Measurements from ENCODE around the gene HOXA7. TPM values are rescaled to one million over a fixed set of nuclear protein-coding genes. Genes with fewer than 3 reads are reported as not detected.

Gene HOXA7
- total RNA-seq, 1 donor, result 0.10 TPM

GRCh38 chr7:27114881-27115220 lies 41.6 kb downstream of the HOXA7 start:
- Histone ChIP-seq H3K27me3 (ENCODE audit: insufficient read depth, low read length) (no peaks in the 10 kb centered on the region), H3K4me3 (ENCODE audit: low read length) (no peak overlapping the region), H3K4me1 (ENCODE audit: insufficient read depth, low read length) (no peaks in the 10 kb centered on the region)

GRCh38 chr7:27113991-27114769 lies 42.3 kb downstream of the HOXA7 start:
- H3K4me1 ChIP-seq (ENCODE audit: insufficient read depth, low read length), result no peaks in the 10 kb centered on the region
- H3K27me3 ChIP-seq (ENCODE audit: insufficient read depth, low read length), result no peaks in the 10 kb centered on the region
- no peaks in the 10 kb centered on the region for H3K9me3 ChIP-seq (ENCODE audit: low read depth, low read length)
- no peak overlapping the region for H3K4me3 ChIP-seq (ENCODE audit: low read length)

More at GRCh38 chr7:27114881-27115220, 41.6 kb downstream of the HOXA7 start:
- H3K9me3 ChIP-seq (ENCODE audit: low read depth, low read length), result no peaks in the 10 kb centered on the region

GRCh38 chr7:27112955-27113949 lies 43.2 kb downstream of the HOXA7 start:
- no peaks in the 10 kb centered on the region for H3K4me1 ChIP-seq (ENCODE audit: insufficient read depth, low read length)
- H3K27me3 ChIP-seq (ENCODE audit: insufficient read depth, low read length), result no peaks in the 10 kb centered on the region
- no peak overlapping the region for H3K4me3 ChIP-seq (ENCODE audit: low read length)
- no peaks in the 10 kb centered on the region for H3K9me3 ChIP-seq (ENCODE audit: low read depth, low read length)

GRCh38 chr7:27112361-27112760 lies 44.1 kb downstream of the HOXA7 start:
- H3K9me3 ChIP-seq (ENCODE audit: low read depth, low read length), result no peaks in the 10 kb centered on the region
- H3K27me3 ChIP-seq (ENCODE audit: insufficient read depth, low read length), result no peaks in the 10 kb centered on the region
- no peak overlapping the region for H3K4me3 ChIP-seq (ENCODE audit: low read length)
- no peaks in the 10 kb centered on the region for H3K4me1 ChIP-seq (ENCODE audit: insufficient read depth, low read length)

- H3K4me1 ChIP-seq (ENCODE audit: insufficient read depth, low read length), result no peaks in the 10 kb centered on the region
- H3K4me3 ChIP-seq (ENCODE audit: low read length), result no peak overlapping the region
- H3K27me3 ChIP-seq (ENCODE audit: insufficient read depth, low read length), result no peaks in the 10 kb centered on the region
- no peaks in the 10 kb centered on the region for H3K9me3 ChIP-seq (ENCODE audit: low read depth, low read length)
Measured at GRCh38 chr7:27111751-27112277, 44.7 kb downstream of the HOXA7 start.

- H3K4me1 ChIP-seq (ENCODE audit: insufficient read depth, low read length), result no peaks in the 10 kb centered on the region
- H3K9me3 ChIP-seq (ENCODE audit: low read depth, low read length), result no peaks in the 10 kb centered on the region
Measured at GRCh38 chr7:27111042-27111750, 45.3 kb downstream of the HOXA7 start.

GRCh38 chr7:27110186-27111031 lies 46.1 kb downstream of the HOXA7 start:
- no peaks in the 10 kb centered on the region for H3K9me3 ChIP-seq (ENCODE audit: low read depth, low read length)
- peaks cover 5% of the 10 kb centered on the region for H3K27me3 ChIP-seq (ENCODE audit: insufficient read depth, low read length)
- no peaks in the 10 kb centered on the region for H3K4me1 ChIP-seq (ENCODE audit: insufficient read depth, low read length)
- H3K4me3 ChIP-seq (ENCODE audit: low read length), result no peak overlapping the region

More at GRCh38 chr7:27111042-27111750, 45.3 kb downstream of the HOXA7 start:
- Histone ChIP-seq H3K27me3 (ENCODE audit: insufficient read depth, low read length) (no peaks in the 10 kb centered on the region), H3K4me3 (ENCODE audit: low read length) (no peak overlapping the region)

GRCh38 chr7:27109466-27110185 lies 46.8 kb downstream of the HOXA7 start:
- Histone ChIP-seq H3K4me3 (ENCODE audit: low read length) (no peak overlapping the region), H3K27me3 (ENCODE audit: insufficient read depth, low read length) (peaks cover 13% of the 10 kb centered on the region)

GRCh38 chr7:27108390-27109127 lies 47.9 kb downstream of the HOXA7 start:
- Histone ChIP-seq H3K4me1 (ENCODE audit: insufficient read depth, low read length) (no peaks in the 10 kb centered on the region), H3K4me3 (ENCODE audit: low read length) (no peak overlapping the region), H3K9me3 (ENCODE audit: low read depth, low read length) (no peaks in the 10 kb centered on the region), H3K27me3 (ENCODE audit: insufficient read depth, low read length) (peaks cover 23% of the 10 kb centered on the region)

More at GRCh38 chr7:27109466-27110185, 46.8 kb downstream of the HOXA7 start:
- no peaks in the 10 kb centered on the region for H3K4me1 ChIP-seq (ENCODE audit: insufficient read depth, low read length)
- H3K9me3 ChIP-seq (ENCODE audit: low read depth, low read length), result no peaks in the 10 kb centered on the region

GRCh38 chr7:27107391-27108381 lies 48.8 kb downstream of the HOXA7 start:
- peaks cover 32% of the 10 kb centered on the region for H3K27me3 ChIP-seq (ENCODE audit: insufficient read depth, low read length)
- no peaks in the 10 kb centered on the region for H3K9me3 ChIP-seq (ENCODE audit: low read depth, low read length)
- no peak overlapping the region for H3K4me3 ChIP-seq (ENCODE audit: low read length)
- H3K4me1 ChIP-seq (ENCODE audit: insufficient read depth, low read length), result peaks cover 3% of the 10 kb centered on the region

GRCh38 chr7:27106901-27107240 lies 49.6 kb downstream of the HOXA7 start:
- Histone ChIP-seq H3K4me1 (ENCODE audit: insufficient read depth, low read length) (peaks cover 10% of the 10 kb centered on the region), H3K4me3 (ENCODE audit: low read length) (no peak overlapping the region), H3K9me3 (ENCODE audit: low read depth, low read length) (no peaks in the 10 kb centered on the region), H3K27me3 (ENCODE audit: insufficient read depth, low read length) (peaks cover 38% of the 10 kb centered on the region)
